HG03039 (cell line): ENCODE results near the gene RABEP2.
"Not testable (repeated sequence)": the region's sequence is repeated elsewhere in the genome, so short reads cannot be mapped to it uniquely, and the experiment has no call there.

Source experiments
- ATAC-seq: cut with Tn5 transposase; IDR thresholded peaks from one replicate; pipeline ENCODE4 v1.9.1; 2021; ENCODE audit warnings: mild to moderate bottlenecking, moderate library complexity; ENCODE audit not compliant: unreplicated experiment

The RABEP2 gene

DNA sequence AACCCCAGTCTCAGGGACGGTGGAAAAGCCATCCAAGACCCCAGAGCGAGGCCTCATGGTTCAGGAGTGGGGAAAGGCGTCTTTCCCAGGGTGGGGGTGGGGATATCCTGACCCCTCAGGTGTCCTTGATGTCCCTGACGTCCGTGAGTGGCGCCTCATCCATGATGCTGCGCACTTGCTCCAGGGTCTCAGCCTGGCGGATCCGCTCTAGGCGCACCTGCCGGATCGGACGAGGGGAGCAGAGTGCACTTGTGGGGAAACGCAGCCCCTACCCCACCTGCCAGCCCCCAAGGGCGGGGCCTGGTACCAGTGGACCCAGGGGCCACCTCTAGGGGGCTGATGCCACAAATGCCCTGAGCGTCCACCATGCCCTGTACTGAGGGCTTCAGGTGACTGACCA, 20.2 kb downstream of the RABEP2 start:
- ATAC-seq: no peak

DNA sequence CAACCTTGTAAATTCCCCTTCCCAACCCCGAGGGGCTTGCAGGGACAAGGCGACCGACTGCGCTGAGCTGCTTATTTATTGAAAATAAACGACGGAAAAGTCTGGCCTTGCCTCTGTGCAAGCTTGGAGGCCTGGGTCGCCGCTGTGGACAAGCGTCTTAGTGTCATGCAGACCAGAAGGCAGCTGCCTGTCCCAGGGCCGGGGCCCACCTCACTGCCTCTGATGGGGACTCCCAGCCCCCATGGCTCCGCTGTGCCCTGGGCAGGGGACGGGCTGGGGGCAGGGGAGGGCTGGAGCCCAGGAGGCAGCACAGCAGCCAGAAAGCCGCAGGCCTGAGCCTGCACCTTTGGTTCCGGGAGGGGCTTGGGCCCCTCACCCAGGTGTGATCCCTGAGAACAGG, 20.7 kb downstream of the RABEP2 start:
- ATAC-seq: no peak

DNA sequence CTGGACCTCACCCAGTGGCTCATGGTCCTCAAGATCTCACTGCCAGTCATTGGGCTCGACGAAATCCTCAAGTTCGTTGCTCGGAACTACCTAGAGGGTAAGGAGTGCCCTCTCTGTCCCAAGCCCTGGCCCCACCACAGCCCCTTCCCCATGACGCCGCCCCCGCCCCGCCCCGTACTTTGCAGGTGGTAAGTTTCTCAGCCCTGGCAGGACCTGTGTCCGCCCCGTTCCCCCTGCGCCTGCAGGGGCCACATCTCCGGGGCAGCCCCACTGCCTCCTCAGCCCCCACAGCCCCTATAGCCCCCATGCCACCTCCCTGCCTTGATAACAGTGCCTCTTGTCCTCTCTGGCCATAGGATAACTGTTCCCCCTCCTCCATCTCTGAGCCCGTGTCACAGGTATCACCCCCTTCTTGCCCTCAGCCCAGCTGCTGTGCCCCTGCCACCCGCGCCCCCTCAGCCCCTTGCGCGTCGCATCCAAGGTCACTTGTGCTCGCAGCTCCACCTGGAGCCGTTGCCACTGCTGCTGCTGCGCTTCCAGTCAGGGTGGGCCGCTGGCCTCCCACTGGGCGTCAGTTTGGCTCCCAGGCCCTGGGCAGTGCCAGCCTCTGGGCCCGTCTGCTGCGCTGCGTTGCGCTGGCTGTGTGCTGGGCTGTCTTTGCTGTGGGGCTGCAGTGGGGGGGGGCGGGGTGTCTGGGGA, 21.5 kb downstream of the RABEP2 start:
- ATAC-seq: no peak

DNA sequence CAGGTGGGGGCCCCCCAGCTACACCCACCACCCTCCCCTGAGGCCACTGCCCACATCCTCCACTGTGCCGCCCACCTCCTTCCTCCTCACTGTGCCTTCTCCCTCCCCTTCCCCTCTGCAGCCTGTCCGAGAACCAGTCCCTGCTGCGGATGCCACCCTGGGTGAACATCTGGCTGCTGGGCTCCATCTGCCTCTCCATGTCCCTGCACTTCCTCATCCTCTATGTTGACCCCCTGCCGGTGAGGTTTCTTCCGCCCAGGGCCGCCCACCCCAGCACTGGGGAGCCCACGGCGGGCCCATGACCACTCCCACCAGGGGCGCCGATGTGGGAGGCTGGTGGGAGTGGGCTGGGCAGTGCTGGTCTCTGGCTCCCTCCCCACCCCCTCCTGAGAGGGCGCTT, 22.1 kb downstream of the RABEP2 start:
- no peak for ATAC-seq

DNA sequence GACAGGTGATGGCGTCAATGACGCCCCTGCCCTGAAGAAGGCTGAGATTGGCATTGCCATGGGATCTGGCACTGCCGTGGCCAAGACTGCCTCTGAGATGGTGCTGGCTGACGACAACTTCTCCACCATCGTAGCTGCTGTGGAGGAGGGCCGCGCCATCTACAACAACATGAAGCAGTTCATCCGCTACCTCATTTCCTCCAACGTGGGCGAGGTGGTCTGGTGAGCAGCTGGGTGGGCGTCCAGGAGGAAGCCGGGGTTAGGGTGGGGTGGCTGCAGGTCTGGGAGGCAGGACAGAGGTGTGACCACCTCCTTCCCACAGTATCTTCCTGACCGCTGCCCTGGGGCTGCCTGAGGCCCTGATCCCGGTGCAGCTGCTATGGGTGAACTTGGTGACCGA, 23.2 kb downstream of the RABEP2 start:
- ATAC-seq: no peak

DNA sequence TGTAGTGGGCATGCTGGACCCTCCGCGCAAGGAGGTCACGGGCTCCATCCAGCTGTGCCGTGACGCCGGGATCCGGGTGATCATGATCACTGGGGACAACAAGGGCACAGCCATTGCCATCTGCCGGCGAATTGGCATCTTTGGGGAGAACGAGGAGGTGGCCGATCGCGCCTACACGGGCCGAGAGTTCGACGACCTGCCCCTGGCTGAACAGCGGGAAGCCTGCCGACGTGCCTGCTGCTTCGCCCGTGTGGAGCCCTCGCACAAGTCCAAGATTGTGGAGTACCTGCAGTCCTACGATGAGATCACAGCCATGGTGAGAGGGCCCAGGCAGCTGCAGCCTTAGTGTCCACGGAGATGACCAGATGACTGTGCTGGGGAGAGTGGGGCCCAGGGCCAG, 24.4 kb downstream of the RABEP2 start:
- ATAC-seq: no peak

DNA sequence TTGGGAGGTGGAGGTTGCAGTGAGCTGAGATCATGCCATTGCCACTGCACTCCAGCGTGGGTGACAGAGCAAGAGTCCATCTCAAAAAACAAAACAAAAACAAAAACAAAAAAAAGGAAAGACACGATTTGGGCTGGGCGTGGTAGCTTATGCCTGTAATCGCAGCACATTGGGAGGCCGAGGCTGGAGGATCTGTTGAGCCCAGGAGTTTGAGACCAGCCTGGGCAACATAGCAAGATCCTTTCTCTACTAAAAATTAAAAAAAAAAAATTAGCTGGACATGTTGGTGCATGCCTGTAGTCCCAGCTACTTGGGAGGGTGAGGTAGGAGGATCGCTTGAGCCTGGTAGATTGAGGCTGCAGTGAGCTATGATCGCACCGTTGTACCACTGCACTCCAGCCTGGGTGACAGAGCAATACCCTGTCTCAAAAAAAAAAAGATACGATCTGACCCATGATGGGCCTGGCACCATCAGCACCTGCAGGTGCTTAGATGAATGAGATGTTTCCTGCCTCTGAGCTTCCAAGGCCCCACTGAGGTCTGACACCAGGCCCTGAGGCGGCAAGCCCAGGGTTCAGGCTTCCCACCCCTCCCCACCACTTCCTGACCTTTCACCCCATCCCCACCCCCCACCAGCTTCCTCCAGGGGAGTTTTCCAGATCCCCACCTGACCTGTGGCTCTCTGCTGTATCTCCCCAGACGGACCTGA, 25.0 kb downstream of the RABEP2 start:
- no peak for ATAC-seq

DNA sequence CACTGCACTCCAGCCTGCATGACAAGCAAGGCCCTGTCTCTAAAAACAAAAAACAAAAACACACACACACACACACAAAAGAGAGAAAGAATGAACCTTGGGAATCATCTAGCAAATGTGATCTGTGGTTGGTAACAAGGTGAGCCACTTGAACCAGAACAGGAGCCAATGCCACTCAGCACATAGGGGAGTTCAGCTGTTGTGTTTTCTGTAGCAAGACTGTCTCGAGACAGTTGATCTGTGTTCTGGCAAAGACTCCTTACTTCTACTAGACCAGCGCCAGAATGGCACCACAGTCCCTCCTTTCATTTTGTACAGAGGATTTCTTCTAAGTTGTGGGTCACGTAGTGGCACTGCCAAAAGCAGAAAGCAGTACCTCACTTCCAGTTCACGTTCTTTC, 26.1 kb downstream of the RABEP2 start:
- no peak for ATAC-seq

DNA sequence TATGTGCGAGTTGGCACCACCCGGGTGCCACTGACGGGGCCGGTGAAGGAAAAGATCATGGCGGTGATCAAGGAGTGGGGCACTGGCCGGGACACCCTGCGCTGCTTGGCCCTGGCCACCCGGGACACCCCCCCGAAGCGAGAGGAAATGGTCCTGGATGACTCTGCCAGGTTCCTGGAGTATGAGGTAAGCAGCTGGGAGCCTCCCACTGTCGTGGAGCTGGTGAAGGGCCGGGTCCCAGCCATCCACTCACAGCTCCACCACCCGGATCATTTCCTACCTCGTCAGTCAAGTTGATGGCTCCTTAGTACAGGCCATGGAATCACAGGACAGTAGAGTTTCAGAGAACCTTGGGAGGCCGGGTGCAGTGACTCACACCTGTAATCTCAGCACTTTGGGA, 26.8 kb downstream of the RABEP2 start:
- ATAC-seq: no peak

DNA sequence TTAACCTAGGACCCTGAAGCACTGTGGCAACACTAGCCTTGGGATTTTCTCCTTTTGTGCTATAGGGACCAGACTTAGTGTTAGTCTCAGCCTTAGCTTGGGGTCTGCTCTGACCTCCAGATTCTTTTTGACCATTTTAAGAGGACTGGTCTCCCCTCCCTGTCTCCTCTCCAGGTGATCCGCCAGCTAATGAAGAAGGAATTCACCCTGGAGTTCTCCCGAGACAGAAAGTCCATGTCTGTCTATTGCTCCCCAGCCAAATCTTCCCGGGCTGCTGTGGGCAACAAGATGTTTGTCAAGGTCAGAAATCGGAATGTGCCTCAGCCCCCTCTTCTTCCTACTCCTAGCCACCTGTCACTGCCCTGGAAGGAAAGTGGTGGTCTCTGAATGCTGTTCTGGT, 27.2 kb downstream of the RABEP2 start:
- ATAC-seq: no peak

DNA sequence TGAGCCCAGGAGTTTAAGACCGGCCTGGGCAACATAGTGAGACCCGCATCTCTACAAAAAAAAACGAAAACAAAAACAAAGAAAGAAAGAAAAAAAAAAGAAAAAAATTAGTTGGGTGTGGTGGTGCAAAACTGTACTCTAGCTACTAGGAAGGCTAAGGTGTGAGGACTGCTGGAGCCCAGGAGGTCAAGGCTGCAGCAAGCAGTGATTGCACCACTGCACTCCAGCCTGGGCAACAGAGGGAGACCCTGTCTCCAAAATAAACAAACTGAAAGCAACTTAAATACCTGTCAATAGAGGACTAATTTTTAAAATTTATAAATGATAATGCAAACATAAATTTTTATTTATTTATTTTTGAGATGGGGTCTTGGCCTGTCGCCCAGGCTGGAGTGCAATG, 29.4 kb downstream of the RABEP2 start:
- no peak for ATAC-seq

DNA sequence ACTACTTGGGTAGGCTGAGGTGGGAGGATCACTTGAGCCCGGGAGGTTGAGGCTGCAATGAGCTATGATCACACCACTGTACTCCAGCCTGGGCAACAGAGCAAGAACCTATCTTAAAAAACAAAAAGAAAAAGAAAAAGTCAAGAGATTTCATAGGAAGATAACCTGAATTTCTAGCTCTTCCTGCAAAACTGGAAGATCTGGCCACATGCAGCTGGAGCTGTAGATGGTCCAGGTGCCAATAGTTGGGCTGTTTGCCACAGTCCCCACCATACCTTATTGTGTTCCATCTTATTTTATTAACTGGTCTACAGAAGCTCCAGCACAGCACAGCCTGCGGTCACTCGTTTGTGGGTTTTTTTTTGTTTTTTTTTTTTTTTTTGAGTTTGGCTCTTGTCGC, 31.7 kb downstream of the RABEP2 start:
- no peak for ATAC-seq

DNA sequence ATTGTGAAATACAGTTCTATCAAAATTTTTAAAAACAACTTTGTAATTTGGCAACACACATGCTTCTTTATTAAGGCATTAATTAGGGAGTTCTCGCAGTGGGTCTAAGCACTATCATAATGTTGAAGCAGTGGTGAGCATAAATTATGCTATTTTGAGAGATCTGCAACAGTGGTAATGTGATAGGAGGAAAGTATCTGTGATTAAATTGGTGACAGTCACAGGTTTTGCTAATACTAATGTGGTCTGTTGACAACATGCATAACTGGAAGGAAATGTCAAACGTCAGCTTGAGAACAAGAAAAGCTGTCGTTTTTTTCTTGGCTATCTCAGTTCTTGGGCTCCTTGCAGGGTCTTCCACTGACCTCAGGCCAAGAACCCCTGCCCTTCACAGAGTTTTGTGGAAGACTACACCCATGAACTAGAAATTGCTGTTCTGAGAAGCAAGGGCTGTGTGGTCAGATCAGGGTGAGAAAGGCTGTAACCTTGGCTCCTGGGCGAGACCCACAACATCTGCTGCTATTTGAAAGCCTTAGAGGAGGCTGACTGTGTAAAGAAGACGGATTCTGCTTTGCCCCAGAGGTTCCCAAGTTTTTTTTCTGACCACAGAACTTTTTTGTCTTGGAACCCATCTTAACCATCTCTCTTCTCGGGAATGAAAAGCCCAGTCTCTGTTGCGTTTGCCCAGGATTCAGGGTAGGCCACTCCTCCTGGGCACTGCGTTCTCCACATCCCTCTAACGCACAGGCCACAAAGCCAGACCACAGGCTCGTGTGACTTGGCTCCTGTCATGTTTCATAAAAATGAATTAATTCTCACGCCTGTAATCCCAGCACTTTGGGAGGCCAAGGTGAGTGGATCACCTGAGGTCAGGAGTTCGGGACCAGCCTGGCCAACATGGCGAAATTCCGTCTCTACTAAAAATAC, 32.8 kb downstream of the RABEP2 start:
- ATAC-seq: no peak

DNA sequence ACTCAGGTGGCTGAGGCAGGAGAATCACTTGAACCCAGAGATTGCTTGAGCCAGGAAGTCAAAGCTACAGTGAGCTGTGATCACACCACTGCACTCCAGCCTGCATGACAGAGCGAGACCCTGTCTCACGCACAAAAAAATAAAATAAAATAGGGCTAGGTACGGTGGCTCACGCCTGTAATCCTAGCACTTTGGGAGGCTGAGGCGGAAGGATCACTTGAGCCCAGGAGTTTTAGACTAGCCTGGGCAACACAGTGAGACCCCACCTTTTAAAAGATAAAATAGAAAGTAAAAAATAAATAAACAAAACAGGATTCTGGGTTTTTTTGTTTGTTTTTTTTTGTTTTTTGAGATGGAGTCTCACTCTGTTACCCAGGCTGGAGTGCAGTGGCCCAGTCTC, 34.7 kb downstream of the RABEP2 start:
- ATAC-seq: not testable (repeated sequence)

DNA sequence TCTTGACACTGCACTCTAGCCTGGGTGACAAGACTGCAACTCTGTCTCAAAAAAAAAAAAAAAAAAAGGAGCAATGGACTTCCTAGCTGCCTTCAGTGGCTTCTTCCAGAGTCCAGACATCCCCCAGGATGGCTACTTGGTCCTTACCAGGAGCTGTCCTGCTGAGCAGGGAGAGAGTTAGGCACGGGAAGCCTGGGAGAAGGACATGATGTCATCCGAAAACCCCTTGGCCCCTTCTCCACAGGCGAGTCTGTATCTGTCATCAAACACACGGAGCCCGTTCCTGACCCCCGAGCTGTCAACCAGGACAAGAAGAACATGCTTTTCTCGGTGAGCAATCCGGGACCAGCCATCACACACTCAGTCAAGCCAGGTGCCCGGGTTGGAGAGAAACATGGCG, 38.1 kb downstream of the RABEP2 start:
- no peak for ATAC-seq

DNA sequence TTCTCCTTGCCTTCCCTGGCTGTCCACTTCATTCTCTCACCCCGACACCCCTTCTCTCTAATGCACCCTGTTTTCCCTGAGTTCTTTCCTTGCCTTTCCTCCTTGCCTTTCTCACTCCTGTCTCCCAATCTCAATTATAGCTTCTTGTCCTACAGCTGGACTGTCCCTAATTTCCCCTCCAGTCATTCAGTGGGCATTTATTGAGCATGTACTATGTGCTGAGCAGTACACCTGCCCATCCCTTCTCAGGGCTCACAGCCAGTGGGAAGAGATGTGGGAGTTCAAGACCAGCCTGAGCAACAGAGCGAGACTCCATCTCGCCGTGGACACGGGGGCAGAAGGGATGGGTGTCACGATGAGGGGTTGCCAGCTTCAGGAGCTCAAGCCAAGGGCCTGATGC, 41.0 kb downstream of the RABEP2 start:
- no peak for ATAC-seq

DNA sequence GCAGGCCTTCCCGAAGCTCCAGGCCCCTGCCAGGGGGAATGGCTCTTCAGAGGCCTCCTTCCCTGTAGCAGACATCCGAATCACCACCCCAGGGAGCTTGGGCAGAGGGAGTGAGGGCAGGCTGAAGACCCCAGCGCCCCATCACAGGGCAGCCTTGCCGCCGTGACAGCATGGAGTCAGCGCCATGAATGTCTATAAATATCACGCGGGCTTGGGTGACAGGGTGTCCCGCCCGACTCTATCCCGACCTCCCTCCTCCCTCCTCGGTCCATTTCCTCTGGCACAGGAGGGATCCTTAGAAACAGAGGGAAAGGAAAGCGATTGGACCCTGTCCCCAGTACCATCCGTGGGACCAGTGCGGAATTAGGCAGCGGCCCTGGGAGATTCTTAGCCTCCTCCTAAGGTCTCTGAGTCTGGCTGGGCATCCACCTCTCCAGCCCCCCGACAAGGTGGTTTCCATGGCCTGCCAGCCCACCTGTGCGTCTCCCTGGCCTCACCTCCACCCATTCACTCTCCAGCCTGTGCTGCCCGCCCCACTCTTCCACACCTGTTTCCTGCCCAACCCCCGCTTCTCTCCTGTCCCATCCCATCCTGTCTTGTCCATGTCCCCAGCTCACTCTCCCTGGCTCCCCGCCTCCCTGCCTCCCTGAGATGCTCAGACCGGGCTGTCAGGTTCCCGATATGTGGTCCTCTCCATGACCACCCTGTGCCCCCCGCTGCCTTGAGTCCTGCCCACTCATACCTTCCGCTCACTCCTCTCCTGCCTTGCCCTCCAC, 41.6 kb downstream of the RABEP2 start:
- ATAC-seq: no peak

DNA sequence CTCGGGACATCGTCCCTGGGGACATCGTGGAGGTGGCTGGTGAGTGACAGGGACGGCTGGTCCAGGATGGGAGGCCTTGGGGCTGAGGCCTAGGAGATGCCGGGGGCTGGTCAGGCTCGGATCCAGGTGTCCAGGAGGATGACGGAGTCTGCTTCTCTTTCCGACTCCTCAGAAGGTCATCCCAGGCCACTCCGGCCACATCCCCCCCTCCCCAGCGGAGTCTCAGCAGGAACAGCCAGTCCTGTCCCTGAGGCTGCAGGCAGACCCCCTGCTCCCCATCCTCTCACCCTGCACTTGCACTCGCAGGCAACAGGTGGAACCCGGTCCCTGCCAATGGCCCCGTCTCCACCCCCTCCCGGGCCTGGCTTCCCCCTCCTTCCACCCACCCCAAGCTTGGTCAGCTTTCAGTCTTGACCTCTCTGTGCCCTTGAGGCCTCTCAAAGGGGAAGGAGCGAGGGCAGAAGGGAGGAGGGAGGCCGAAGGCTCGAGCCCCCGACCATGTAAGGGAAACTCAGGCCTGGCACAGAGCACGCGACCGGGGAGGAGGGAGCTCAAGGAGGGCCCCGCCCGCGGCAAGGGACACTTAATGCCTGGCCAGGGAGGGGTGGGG, 42.4 kb downstream of the RABEP2 start:
- no peak for ATAC-seq

DNA sequence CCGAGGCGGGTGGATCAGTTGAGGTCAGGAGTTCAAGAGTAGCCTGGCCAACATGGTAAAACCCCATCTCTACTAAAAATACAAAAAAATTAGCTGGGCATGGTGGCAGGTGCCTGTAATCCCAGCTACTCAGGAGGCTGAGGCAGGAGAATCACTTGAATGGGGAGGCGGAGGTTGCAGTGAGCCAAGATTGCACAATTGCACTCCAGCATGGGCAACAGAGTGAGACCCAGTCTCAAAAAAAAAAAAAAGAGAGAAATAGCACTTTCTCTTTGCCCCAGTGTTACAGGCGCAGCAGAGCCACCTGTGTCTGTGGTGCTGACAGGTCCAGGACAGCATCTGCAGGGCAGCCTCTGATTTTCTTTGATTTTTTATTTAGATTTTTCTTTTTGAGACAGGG, 43.5 kb downstream of the RABEP2 start:
- ATAC-seq: not testable (repeated sequence)

DNA sequence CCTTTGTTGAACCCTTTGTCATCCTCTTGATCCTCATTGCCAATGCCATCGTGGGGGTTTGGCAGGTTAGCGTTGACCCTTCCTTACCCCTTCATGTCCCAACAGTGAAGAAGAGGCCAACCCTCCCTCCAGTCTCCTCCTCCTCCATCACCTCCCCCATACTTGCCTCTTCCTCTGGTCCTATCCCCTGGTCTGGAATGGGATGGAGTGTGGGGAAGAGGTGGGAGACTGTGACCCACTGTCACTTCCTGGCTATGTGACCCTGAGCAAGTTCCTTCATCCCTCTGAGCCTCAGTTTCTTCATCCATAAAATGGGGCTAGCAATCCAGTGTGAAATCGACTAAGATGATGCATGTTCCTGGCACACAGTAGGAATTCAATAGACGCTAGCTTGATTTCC, 44.1 kb downstream of the RABEP2 start:
- no peak for ATAC-seq

DNA sequence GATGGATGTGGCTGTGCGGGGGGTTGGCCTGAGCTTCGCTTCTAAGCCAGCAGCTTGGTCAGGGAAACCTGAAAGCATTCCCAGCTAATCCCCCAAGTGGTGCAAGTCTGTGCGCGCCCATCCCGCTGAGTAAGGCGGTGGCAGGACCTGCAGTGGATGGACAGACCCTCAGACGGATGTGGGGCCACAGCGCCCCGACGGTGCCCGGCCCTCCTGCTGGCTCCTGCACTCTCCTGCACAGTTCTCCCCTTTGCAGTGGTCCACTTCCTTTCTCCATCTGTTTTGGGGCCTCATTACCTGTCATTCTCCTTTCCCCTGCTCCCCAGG, 44.5 kb downstream of the RABEP2 start:
- no peak for ATAC-seq
